ENCODE results near the gene RTF1.
A peak's percentile ranks its signal among the peaks of the same experiment; 100 is the strongest.
"Not testable (repeated sequence)": the region's sequence is repeated elsewhere in the genome, so short reads cannot be mapped to it uniquely, and the experiment has no call there.

Gene RTF1

DNA sequence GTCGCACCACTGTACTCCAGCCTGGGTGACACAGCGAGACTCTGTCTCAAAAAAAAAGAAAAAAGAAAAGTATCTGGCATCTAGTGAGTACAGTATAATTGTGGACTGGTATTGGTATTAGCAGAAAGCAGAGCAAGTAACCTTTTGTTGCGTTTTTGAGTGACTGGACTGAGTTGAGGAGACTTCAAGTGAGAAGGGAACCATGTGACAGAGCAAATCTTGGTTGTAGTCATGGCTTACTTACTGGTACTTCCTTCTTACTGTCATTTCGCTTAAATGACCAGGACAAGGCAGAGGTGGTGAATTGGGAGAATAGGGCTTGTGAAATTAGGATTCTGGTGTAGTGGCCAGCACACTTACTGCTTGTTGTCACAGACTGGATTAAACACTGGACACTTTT is 20.6 kb downstream of the RTF1 start:
- TF ChIP-seq, protein P1, sequence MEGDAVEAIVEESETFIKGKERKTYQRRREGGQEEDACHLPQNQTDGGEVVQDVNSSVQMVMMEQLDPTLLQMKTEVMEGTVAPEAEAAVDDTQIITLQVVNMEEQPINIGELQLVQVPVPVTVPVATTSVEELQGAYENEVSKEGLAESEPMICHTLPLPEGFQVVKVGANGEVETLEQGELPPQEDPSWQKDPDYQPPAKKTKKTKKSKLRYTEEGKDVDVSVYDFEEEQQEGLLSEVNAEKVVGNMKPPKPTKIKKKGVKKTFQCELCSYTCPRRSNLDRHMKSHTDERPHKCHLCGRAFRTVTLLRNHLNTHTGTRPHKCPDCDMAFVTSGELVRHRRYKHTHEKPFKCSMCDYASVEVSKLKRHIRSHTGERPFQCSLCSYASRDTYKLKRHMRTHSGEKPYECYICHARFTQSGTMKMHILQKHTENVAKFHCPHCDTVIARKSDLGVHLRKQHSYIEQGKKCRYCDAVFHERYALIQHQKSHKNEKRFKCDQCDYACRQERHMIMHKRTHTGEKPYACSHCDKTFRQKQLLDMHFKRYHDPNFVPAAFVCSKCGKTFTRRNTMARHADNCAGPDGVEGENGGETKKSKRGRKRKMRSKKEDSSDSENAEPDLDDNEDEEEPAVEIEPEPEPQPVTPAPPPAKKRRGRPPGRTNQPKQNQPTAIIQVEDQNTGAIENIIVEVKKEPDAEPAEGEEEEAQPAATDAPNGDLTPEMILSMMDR (IDR thresholded peaks at IDR 0.05; ENCODE audit: low read depth, low read length) = no peak
- DNase-seq (ENCODE audit: low read depth, low spot score) = no peak
- in situ Hi-C loops (cut with HindIII; ENCODE audit: low sequenced_read_pairs) = no loop called here
- H3K4me3 ChIP-seq (ENCODE audit: low read depth, low read length) = no peak overlapping the region

DNA sequence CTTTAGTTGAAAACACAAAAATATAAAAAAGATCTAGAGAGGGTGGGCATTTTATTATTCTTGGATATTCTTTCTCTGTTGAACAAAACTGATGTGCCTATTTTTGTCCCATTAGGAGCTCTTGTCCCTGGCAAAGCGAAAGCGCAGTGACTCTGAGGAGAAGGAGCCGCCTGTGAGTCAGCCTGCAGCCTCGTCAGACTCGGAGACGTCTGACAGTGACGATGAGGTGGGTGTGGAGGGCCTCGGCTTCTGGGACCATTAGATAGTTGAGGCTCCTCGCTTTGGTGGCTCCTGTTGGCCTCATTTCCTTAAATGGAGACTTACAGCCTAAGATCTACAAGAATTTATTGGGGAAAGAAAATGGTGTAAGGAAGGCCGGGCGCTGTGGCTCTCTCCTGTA is 21.3 kb downstream of the RTF1 start:
- DNase-seq (ENCODE audit: low read depth, low spot score) = peak; percentile 15
- in situ Hi-C loops (cut with HindIII; ENCODE audit: low sequenced_read_pairs) = no loop called here
- TF ChIP-seq, protein P1 (IDR thresholded peaks at IDR 0.05; ENCODE audit: low read depth, low read length) = no peak
- no peak overlapping the region for H3K4me3 ChIP-seq (ENCODE audit: low read depth, low read length)

DNA sequence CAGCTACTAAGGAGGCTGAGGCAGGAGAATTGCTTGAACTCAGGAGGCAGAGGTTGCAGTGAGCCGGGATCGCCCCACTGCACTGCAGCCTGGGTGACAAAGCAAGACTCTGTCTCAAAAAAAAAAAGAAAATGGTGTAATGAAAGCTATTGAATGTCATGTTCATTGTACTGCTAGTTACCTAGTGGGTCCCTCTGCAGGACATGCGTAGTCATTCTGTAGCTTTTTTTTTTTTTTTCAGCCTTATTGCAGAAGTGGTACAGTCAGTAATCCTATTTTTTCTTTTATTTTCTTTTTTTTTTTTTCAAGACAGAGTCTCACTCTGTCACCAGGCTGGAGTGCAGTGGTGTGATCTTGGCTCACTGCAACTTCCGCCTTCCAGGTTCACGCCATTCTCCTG is 21.9 kb downstream of the RTF1 start:
- DNase-seq (ENCODE audit: low read depth, low spot score); in situ Hi-C loops (cut with HindIII; ENCODE audit: low sequenced_read_pairs); H3K4me3 ChIP-seq (ENCODE audit: low read depth, low read length): not testable (repeated sequence)

DNA sequence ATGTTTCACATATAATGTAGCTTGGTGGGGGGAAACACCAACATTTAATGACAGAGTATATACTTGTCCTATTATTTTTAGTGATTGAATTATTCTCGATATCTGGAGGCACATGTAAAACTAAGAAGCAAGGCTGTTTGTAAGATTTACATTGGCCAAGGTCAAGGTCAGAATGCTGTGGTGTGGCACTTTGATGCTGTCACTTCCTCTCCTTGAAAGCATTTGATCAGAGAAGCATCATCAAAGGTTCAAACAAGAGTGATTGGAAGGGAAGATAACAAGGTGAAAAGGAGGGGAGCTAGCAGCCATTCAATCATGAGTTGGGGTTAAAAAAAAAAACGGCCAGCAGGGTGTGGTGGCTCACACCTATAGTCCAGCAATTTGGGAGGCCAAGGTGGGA is 26.4 kb downstream of the RTF1 start:
- in situ Hi-C loops (cut with HindIII; ENCODE audit: low sequenced_read_pairs) = no loop called here
- DNase-seq (ENCODE audit: low read depth, low spot score) = no peak
- H3K4me3 ChIP-seq (ENCODE audit: low read depth, low read length) = no peak overlapping the region
- TF ChIP-seq, protein P1 (IDR thresholded peaks at IDR 0.05; ENCODE audit: low read depth, low read length) = no peak

DNA sequence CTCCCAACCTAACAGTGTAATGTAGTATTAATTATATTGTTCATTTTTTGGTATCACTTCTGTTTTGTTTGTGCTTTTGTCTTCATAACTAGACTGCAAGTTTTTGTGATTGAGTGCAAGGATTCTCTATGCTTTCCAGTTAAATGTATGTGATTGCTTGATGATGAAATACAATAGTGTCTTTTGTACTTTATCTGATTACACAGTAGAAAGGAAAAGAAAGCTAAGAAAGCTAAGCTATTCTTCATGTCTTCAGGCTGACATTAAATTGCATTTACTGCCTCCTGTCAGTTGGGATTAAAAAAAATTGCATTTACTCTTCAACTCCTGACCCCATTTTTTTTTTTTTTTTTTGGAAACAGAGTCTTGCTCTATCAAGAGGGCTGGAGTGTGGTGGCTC is 28.5 kb downstream of the RTF1 start:
- in situ Hi-C loops (cut with HindIII; ENCODE audit: low sequenced_read_pairs) = no loop called here
- H3K4me3 ChIP-seq (ENCODE audit: low read depth, low read length) = no peak overlapping the region
- no peak for DNase-seq (ENCODE audit: low read depth, low spot score)
- TF ChIP-seq, protein P1 (IDR thresholded peaks at IDR 0.05; ENCODE audit: low read depth, low read length) = no peak

DNA sequence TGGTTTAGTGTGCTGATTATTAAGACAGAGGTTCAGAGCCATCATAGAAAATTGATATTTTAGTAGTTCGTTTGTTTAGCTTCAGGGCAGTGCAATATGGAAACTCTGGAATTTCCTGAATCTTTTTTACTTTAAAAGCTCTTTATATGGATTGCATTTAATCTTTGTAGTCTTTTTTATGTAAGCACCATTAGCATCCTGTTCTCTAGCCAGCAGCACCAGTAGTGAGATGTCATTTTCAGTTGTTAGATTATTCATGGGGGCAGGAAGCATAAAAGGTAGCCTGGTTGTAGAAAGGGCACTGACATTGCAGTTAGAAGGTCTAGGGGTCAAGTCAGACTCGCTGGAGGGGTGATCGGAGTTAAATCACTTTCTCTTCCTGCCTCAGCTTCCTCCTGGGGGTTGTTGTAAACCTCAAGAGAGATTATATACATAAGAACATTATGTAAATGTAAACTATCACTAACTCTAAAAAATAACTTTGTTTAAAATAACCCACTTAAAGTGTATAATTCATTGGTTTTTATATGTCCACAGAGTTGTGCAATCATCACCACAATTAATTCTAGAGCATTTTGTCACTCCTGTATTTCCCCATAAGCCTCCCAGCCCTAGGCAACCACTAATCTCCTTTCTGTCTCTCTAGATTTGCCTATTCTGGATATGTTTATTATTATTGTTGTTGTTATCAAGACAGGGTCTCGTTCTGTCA is 45.3 kb downstream of the RTF1 start:
- no peak for DNase-seq (ENCODE audit: low read depth, low spot score)
- in situ Hi-C loops (cut with HindIII; ENCODE audit: low sequenced_read_pairs) = no loop called here
- TF ChIP-seq, protein P1 (IDR thresholded peaks at IDR 0.05; ENCODE audit: low read depth, low read length) = no peak

DNA sequence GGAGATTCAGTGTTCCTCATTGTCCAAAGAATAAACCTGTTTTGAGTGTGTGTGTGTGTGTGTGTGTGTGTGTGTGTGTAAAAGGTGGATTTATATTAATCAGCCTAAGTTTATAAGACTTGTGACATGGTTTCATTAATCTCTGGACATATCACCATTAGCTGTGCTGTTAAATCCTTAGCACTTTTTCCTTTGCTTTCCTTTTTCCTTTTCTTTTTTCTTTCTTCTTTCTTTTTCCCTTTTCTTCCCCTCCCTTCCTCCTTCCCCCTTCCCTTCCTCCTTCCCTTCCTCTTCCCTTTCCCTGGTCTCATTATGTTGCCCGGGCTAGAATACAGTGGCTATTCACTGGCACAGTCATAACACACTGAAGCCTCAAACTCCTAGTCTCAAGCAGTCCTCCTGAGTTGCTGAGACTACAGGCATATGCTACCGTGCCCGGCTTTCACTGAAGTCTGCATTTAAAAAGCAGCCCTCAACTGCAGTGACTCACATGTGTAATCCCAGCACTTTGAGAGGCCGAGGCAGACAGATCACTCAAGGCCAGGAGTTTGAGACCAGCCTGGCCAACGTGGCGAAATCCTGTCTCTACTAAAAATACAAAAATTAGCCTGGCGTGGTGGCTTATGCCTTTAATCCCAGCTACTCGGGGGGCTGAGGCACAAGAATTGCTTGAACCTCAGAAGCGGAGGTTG is 48.1 kb downstream of the RTF1 start:
- in situ Hi-C loops (cut with HindIII; ENCODE audit: low sequenced_read_pairs) = no loop called here
- TF ChIP-seq, protein P1 (IDR thresholded peaks at IDR 0.05; ENCODE audit: low read depth, low read length) = no peak
- no peak for DNase-seq (ENCODE audit: low read depth, low spot score)
- H3K4me3 ChIP-seq (ENCODE audit: low read depth, low read length) = no peak overlapping the region

More for the DNA sequence above, 45.3 kb downstream of the RTF1 start:
- no peak overlapping the region for H3K4me3 ChIP-seq (ENCODE audit: low read depth, low read length)
